PC-3 (cell line): ENCODE measurements around the gene TENM4.

Experiments used
- CTCF ChIP-seq: fragments of 300-600 bp; sonication (generic); conservative IDR thresholded peaks from 2 replicates; pipeline ENCODE4 v1.5.1; 2017; ENCODE audit warnings: antibody characterized with exemption, low read depth, mild to moderate bottlenecking, low read length
- EZH2phosphoT487 ChIP-seq: fragments of 300-600 bp; sonication (generic); IDR thresholded peaks from 2 replicates; pipeline ENCODE4 v1.6.1; 2018; ENCODE audit warnings: mild to moderate bottlenecking, antibody characterized with exemption, low read length, borderline replicate concordance

GRCh38 chr11:79110321-79110720 is 330.5 kb downstream of the TENM4 start:
- TF ChIP-seq CTCF, result no peak
- TF ChIP-seq EZH2phosphoT487, result no peak
